H1 (cell line): ENCODE measurements around the gene FNDC11. TPM values are rescaled to one million over a fixed set of nuclear protein-coding genes. Genes with fewer than 3 reads are reported as not detected.

Experiments
- CTCF ChIA-PET: fragments of 300-600 bp; sonication (Branson Sonifier 250); formaldehyde crosslinking; loops from one replicate; lab custom pipeline; 2021; ENCODE audit not compliant: partially characterized antibody; lab: Charles Lee
- POLR2A ChIA-PET: fragments of 300-600 bp; sonication (Branson Sonifier 250); formaldehyde crosslinking; loops from one replicate; lab custom pipeline; 2021; ENCODE audit warnings: inconsistent platforms; ENCODE audit not compliant: partially characterized antibody; lab: Charles Lee
- DNase-seq, 2 experiments: peaks; one replicate each; pipeline versions ENCODE4 v3.0.0 to v3.0.0-alpha.2; 2010 to 2022; ENCODE audit warnings: low spot score in 2 of 2, low read depth in 1 of 2, mixed read lengths in 1 of 2
- FAIRE-seq: peaks from 2 replicates; lab custom pipeline; 2011; peaks lifted over from hg19 to GRCh38; lab: Jason Lieb, UNC
- H2AFZ ChIP-seq: 2 replicates; pipeline ENCODE4 v1.8.1; 2012; ENCODE audit warnings: low read length, inconsistent platforms
- H2AK5ac ChIP-seq: 2 replicates; pipeline ENCODE4 v1.6.1; 2013; ENCODE audit warnings: low read depth, low read length
- H2BK120ac ChIP-seq: replicated peaks from 2 replicates; pipeline ENCODE3; 2013; ENCODE audit warnings: low read depth, low read length, inconsistent platforms
- H2BK12ac ChIP-seq: 2 replicates; pipeline ENCODE4 v1.6.1; 2013; ENCODE audit warnings: low read depth, low read length
- H2BK15ac ChIP-seq: 2 replicates; pipeline ENCODE4 v1.6.1; 2013; ENCODE audit warnings: low read length
- H2BK20ac ChIP-seq: 2 replicates; pipeline ENCODE4 v1.6.1; 2013; ENCODE audit warnings: low read length
- H2BK5ac ChIP-seq: 2 replicates; pipeline ENCODE4 v1.6.1; 2013; ENCODE audit warnings: low read depth, low read length
- H3K14ac ChIP-seq: 2 replicates; pipeline ENCODE4 v1.6.1; 2013; ENCODE audit warnings: inconsistent platforms; ENCODE audit not compliant: insufficient read length
- H3K18ac ChIP-seq: 2 replicates; pipeline ENCODE4 v1.6.1; 2013; ENCODE audit warnings: low read length; ENCODE audit errors: extremely low read depth
- H3K23ac ChIP-seq: 2 replicates; pipeline ENCODE4 v1.6.1; 2013; ENCODE audit warnings: inconsistent platforms; ENCODE audit not compliant: insufficient read length
- H3K23me2 ChIP-seq: 2 replicates; pipeline ENCODE4 v1.6.1; 2013; ENCODE audit warnings: low read depth, low read length
- H3K27ac ChIP-seq: 2 replicates; pipeline ENCODE4 v1.6.1; 2011; ENCODE audit warnings: low read depth, low read length, inconsistent platforms
- H3K27me3 ChIP-seq, 4 experiments: replicated peaks in 1 of 4; 1 replicate in 1 of 4; 2 replicates in 3 of 4; pipeline versions ENCODE4 v1.6.1 to v1.8.1; 2011 to 2013; ENCODE audit warnings: low read length in 3 of 4, mild to moderate bottlenecking in 3 of 4, inconsistent platforms in 2 of 4, mixed read lengths in 2 of 4, moderate library complexity in 1 of 4; ENCODE audit not compliant: control insufficient read depth in 3 of 4, insufficient read depth in 3 of 4; ENCODE audit errors: extremely low read depth in 1 of 4
- H3K36me3 ChIP-seq, 4 experiments: 2 replicates each; pipeline versions ENCODE4 v1.6.1 to v1.8.1; 2011 to 2013; ENCODE audit warnings: mild to moderate bottlenecking in 4 of 4, low read length in 3 of 4, moderate library complexity in 2 of 4, control low read depth in 1 of 4, inconsistent platforms in 1 of 4; ENCODE audit not compliant: insufficient read depth in 4 of 4, control insufficient read depth in 2 of 4
- H3K4ac ChIP-seq: replicated peaks from 2 replicates; pipeline ENCODE3; 2013; ENCODE audit warnings: low read length, low read depth, mixed read lengths, inconsistent platforms; ENCODE audit not compliant: insufficient read length
- H3K4me1 ChIP-seq, 4 experiments: replicated peaks in 1 of 4; 1 replicate in 1 of 4; 2 replicates in 3 of 4; pipeline versions ENCODE4 v1.6.1 to v1.8.1; 2011 to 2013; ENCODE audit warnings: low read length in 3 of 4, inconsistent platforms in 2 of 4, mixed read lengths in 1 of 4; ENCODE audit not compliant: insufficient read depth in 4 of 4, control insufficient read depth in 3 of 4
- H3K4me2 ChIP-seq, 2 experiments: 2 replicates each; pipeline versions ENCODE4 v1.6.1 to v1.8.1; 2011 to 2013; ENCODE audit warnings: low read depth in 2 of 2, low read length in 2 of 2, control low read depth in 1 of 2, inconsistent platforms in 1 of 2, mild to moderate bottlenecking in 1 of 2; ENCODE audit not compliant: insufficient read depth in 1 of 2
- H3K4me3 ChIP-seq, 4 experiments: fragments of 200-600, 300-600 bp in 1 of 4; sonication (generic), shearing (Covaris generic), sonication (Bioruptor Twin) in 1 of 4; 2 replicates each; pipeline versions ENCODE4 v1.5.1 to v1.8.1; 2011 to 2016; ENCODE audit warnings: low read length in 4 of 4, low read depth in 3 of 4, control low read depth in 2 of 4, inconsistent platforms in 2 of 4, mild to moderate bottlenecking in 2 of 4, mixed read lengths in 1 of 4, moderate library complexity in 1 of 4; ENCODE audit not compliant: insufficient read depth in 2 of 4; ENCODE audit errors: extremely low read depth in 1 of 4
- H3K56ac ChIP-seq: replicated peaks from 2 replicates; pipeline ENCODE3; 2013; ENCODE audit warnings: low read depth, mild to moderate bottlenecking, mixed read lengths, low read length, inconsistent platforms; ENCODE audit not compliant: insufficient read length
- H3K79me1 ChIP-seq: 2 replicates; pipeline ENCODE4 v1.6.1; 2013; ENCODE audit warnings: low read depth, low read length, control low read depth
- H3K79me2 ChIP-seq, 2 experiments: 2 replicates each; pipeline versions ENCODE4 v1.6.1 to v1.8.1; 2012 to 2013; ENCODE audit warnings: low read length in 2 of 2, mild to moderate bottlenecking in 2 of 2, inconsistent platforms in 1 of 2; ENCODE audit not compliant: insufficient read depth in 2 of 2, control insufficient read depth in 1 of 2
- H3K9ac ChIP-seq, 4 experiments: replicated peaks in 1 of 4; 1 replicate in 1 of 4; 2 replicates in 3 of 4; pipeline versions ENCODE4 v1.6.1 to v1.8.1; 2011 to 2013; ENCODE audit warnings: low read depth in 3 of 4, low read length in 3 of 4, control low read depth in 2 of 4, mild to moderate bottlenecking in 2 of 4, moderate library complexity in 2 of 4, inconsistent platforms in 1 of 4; ENCODE audit errors: extremely low read depth in 1 of 4
- H3K9me3 ChIP-seq, 2 experiments: 2 replicates each; pipeline versions ENCODE4 v1.6.1 to v1.8.1; 2012 to 2013; ENCODE audit warnings: mild to moderate bottlenecking in 2 of 2, moderate library complexity in 2 of 2, control low read depth in 1 of 2, inconsistent platforms in 1 of 2, low read depth in 1 of 2, low read length in 1 of 2, mixed read lengths in 1 of 2; ENCODE audit not compliant: insufficient read depth in 2 of 2
- H4K20me1 ChIP-seq, 2 experiments: replicated peaks in 1 of 2; 2 replicates each; pipeline versions ENCODE3 to v1.8.1; 2011 to 2013; ENCODE audit warnings: inconsistent platforms in 2 of 2, low read length in 2 of 2, mild to moderate bottlenecking in 1 of 2; ENCODE audit not compliant: insufficient read depth in 2 of 2, control insufficient read depth in 1 of 2
- H4K5ac ChIP-seq: 2 replicates; pipeline ENCODE4 v1.6.1; 2013; ENCODE audit warnings: low read length, low read depth, mixed read lengths, inconsistent platforms; ENCODE audit not compliant: insufficient read length
- H4K8ac ChIP-seq: 2 replicates; pipeline ENCODE4 v1.8.0; 2013; ENCODE audit warnings: mild to moderate bottlenecking, moderate library complexity, low read length, inconsistent platforms; ENCODE audit not compliant: insufficient read depth; ENCODE audit errors: extremely low read depth
- H4K91ac ChIP-seq: replicated peaks from 2 replicates; pipeline ENCODE3; 2013; ENCODE audit warnings: low read length, mixed read lengths, inconsistent platforms; ENCODE audit not compliant: insufficient read length
- CBX8 ChIP-seq: fragments of 300-800, 300-1000 bp; sonication (generic); IDR thresholded peaks from 2 replicates; pipeline ENCODE4 v1.7.1; 2016; ENCODE audit warnings: low read depth, low read length, borderline replicate concordance
- WGBS, 2 experiments: shearing (Covaris generic) in 1 of 2; methylation state at CpG; one replicate each; pipeline versions ENCODE4 v1.1.6 to v1.1.7; 2013 to 2015; ENCODE audit warnings: low lambda C conversion rate in 2 of 2, mixed read lengths in 2 of 2, inconsistent platforms in 1 of 2, low coverage in 1 of 2, missing lambda C conversion rate in 1 of 2; ENCODE audit not compliant: insufficient replicate concordance in 2 of 2, insufficient coverage in 1 of 2, insufficient read length in 1 of 2; ENCODE audit errors: extremely low coverage in 1 of 2, missing lambda C conversion rate in 1 of 2; 5-methylcytosine and 5-hydroxymethylcytosine counted together
- polyA plus RNA-seq, 7 experiments: library from polyadenylated mRNA; depleted of rRNA in 3 of 7; stranded (reverse) in 5 of 7; unstranded in 2 of 7; fragments of >200 nt in 5 of 7; fragments of 200-250 nt in 2 of 7; gene quantifications; 1 replicate in 5 of 7; 2 replicates in 1 of 7; 4 replicates in 1 of 7; pipeline versions ENCODE4 v1.2.1 to v1.2.3, GENCODE V29; 2011 to 2013; ENCODE audit warnings: missing spikeins in 2 of 7, mixed read lengths in 2 of 7
- total RNA-seq: library from RNA; stranded (reverse); fragmentation: NEBNext Ultra II Directional; extraction: Animal tissue kit (Norgen Biotek cat#: 25700); gene quantifications from 2 replicates; pipeline ENCODE4 v1.2.1, GENCODE V29; 2021
- TF ChIP-seq, protein P1 (sequence below): IDR thresholded peaks from 2 replicates; pipeline ENCODE4 v1.6.1; 2012; ENCODE audit warnings: low read length, inconsistent platforms

FNDC11 gene
- total and polyA plus RNA-seq, 2 of the 8 experiments (the other 6 are each of a cell fraction or from before 2014, with no cell fraction given): 2.6 to 8.8 TPM

DNA sequence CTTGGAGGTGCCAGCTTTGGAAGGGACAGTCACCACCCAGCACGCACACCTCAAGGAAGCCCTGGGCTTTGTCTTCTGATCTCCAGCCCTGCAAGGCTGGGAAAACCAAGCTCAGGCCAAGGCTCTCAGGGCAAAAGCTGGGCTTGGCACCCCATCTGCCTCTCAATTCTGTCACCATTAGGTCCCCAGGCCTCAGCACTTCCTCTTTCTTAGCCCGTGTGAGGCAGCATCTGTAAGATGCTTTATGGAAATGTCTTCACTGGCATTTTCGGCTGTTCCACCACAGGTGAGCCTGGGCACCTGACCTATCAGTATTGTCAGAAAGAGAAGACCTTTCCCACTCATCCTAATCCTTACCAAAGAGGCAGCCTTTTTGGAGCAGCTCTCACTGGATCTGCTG, 48.4 kb downstream of the FNDC11 start:
- no peak overlapping the region for H4K91ac ChIP-seq
- CTCF ChIA-PET: interaction anchor here (1.5 kb wide), 1 partner anchor 21 kb away, joined by 5 read pairs; no protein-coding TSS in a partner anchor
- H3K79me1 ChIP-seq: peaks cover 4% of the 10 kb centered on the region; the same call in 1 of the 2 replicates
- peaks cover 0 to 3% of the 10 kb centered on the region in 2 experiments for H4K20me1 ChIP-seq
- H2BK120ac ChIP-seq: no peak overlapping the region
- H2BK15ac ChIP-seq: no peak overlapping the region
- H3K23ac ChIP-seq: no peak overlapping the region
- no peak overlapping the region for H3K14ac ChIP-seq
- no peak overlapping the region for H4K8ac ChIP-seq
- H3K27me3 ChIP-seq: no peaks in the 10 kb centered on the region
- H3K27ac ChIP-seq: no peak overlapping the region; the same call in 1 of the 2 replicates
- H2BK5ac ChIP-seq: no peak overlapping the region
- H3K36me3 ChIP-seq: peaks cover 8 to 24% (median 10%) of the 10 kb centered on the region in 4 experiments; a peak in 7 of 8 replicates
- H2BK20ac ChIP-seq: no peak overlapping the region
- H3K4me1 ChIP-seq: no peaks in the 10 kb centered on the region
- H2BK12ac ChIP-seq: no peak overlapping the region
- H3K4me2 ChIP-seq: no peak overlapping the region
- H4K5ac ChIP-seq: no peak overlapping the region
- no peak for FAIRE-seq
- H2AK5ac ChIP-seq: no peak overlapping the region
- H3K4me3 ChIP-seq: no peak overlapping the region
- H3K9ac ChIP-seq: no peak overlapping the region
- H3K23me2 ChIP-seq: no peaks in the 10 kb centered on the region
- POLR2A ChIA-PET: no interaction called here
- no peaks in the 10 kb centered on the region for H3K9me3 ChIP-seq
- no peak overlapping the region for H3K4ac ChIP-seq
- H3K56ac ChIP-seq: no peak overlapping the region
- no peak for DNase-seq
- H3K18ac ChIP-seq: no peak overlapping the region
- no peak overlapping the region for H2AFZ ChIP-seq
- H3K79me2 ChIP-seq: no peaks in the 10 kb centered on the region
- WGBS, 2 experiments: 83% methylated on average over 3 of the region's 3 CpGs; no CpG with 5 or more reads in 1 of the 2 experiments
- no peak for TF ChIP-seq CBX8
- TF ChIP-seq, protein P1, sequence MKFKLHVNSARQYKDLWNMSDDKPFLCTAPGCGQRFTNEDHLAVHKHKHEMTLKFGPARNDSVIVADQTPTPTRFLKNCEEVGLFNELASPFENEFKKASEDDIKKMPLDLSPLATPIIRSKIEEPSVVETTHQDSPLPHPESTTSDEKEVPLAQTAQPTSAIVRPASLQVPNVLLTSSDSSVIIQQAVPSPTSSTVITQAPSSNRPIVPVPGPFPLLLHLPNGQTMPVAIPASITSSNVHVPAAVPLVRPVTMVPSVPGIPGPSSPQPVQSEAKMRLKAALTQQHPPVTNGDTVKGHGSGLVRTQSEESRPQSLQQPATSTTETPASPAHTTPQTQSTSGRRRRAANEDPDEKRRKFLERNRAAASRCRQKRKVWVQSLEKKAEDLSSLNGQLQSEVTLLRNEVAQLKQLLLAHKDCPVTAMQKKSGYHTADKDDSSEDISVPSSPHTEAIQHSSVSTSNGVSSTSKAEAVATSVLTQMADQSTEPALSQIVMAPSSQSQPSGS: no peak
